Measurements from ENCODE around the gene RUVBL2. TPM values are rescaled to one million over a fixed set of nuclear protein-coding genes. Genes with fewer than 3 reads are reported as not detected.
A peak's percentile ranks its signal among the peaks of the same experiment; 100 is the strongest.

The RUVBL2 gene
- total and polyA plus RNA-seq, 2 of the 4 experiments (the other 2 are of a cell fraction), result 196 to 391 TPM

DNA sequence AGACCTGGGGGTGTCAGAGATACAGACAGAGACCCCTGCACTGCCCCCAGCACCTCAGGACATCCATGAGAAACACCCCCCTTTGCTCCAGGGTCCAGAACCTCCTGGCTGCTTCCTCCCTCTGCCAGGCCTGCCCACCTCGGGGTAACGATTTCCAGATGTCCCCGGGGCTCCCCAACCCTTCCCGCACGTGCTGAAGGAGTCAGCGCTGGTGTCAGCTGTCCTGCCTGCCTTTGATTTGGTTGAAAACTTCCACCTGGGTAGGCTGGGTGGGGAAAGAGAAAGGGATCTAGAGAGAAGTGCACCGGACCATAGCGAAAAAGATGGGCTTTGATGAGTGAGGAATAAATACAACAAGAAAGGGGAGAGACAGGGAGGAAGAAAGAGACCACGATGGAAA lies 65.4 kb downstream of the RUVBL2 start:
- Histone ChIP-seq H3K56ac (ENCODE audit: extremely low read depth, insufficient read depth, low read length) (no peak overlapping the region), H2BK120ac (ENCODE audit: low read depth, low read length) (no peak overlapping the region), H2AK5ac (ENCODE audit: low read depth, low read length) (no peak overlapping the region), H3K9me1 (ENCODE audit: insufficient read depth, low read length) (no peaks in the 10 kb centered on the region), H2BK15ac (ENCODE audit: low read depth, low read length) (no peak overlapping the region), H3K4ac (ENCODE audit: low read depth, low read length) (no peak overlapping the region), H2BK5ac (ENCODE audit: low read depth, low read length, poor library complexity, severe bottlenecking) (no peak overlapping the region), H2AFZ (replicated peaks; ENCODE audit: low read length, poor library complexity) (no peak overlapping the region), H4K20me1 (ENCODE audit: insufficient read depth, low read length) (no peaks in the 10 kb centered on the region), H3K14ac (replicated peaks; ENCODE audit: low read depth, low read length) (no peak overlapping the region), H4K5ac (ENCODE audit: low read depth, low read length) (no peak overlapping the region), H4K91ac (ENCODE audit: insufficient read depth, low read depth, low read length) (no peak overlapping the region), H2BK20ac (ENCODE audit: low read depth, low read length) (no peak overlapping the region), H3K9ac (ENCODE audit: low read depth, low read length) (no peak overlapping the region), H3K18ac (ENCODE audit: low read depth, low read length) (no peak overlapping the region), H3K4me1 (ENCODE audit: control insufficient read depth, insufficient read depth, low read length) (peaks cover 2% of the 10 kb centered on the region; the same call in 1 of the 2 replicates), H3K36me3 (ENCODE audit: control insufficient read depth, insufficient read depth, low read length) (no peaks in the 10 kb centered on the region), H3K23ac (ENCODE audit: low read depth, low read length) (no peak overlapping the region), H3K4me2 (ENCODE audit: low read depth, low read length) (no peak overlapping the region), H2AK9ac (replicated peaks; ENCODE audit: low read depth, low read length, poor library complexity) (no peak overlapping the region), H3K9me3 (ENCODE audit: control insufficient read depth, insufficient read depth, low read length) (no peaks in the 10 kb centered on the region), H3K27ac (ENCODE audit: insufficient read depth, low read length) (no peak overlapping the region), H3K4me3 (ENCODE audit: insufficient read depth, low read depth, low read length) (no peak overlapping the region), H3K27me3 (ENCODE audit: control insufficient read depth, insufficient read depth, low read length) (peaks cover 11% of the 10 kb centered on the region; the same call in 1 of the 2 replicates), H3K79me1 (ENCODE audit: low read depth in 1 of 2, low read length in 2 of 2) (peaks cover 0 to 5% of the 10 kb centered on the region in 2 experiments; a peak in 3 of 4 replicates), H4K8ac (ENCODE audit: low read depth in 2 of 2, low read length in 2 of 2) (no peak overlapping the region)
- dilution Hi-C loops (cut with HindIII; ENCODE audit: low sequenced_read_pairs, unreplicated experiment) (no loop called here), intact Hi-C loops (cut with micrococcal nuclease) (loop anchor here (5.0 kb wide), 1 partner anchor 67 kb away; the partner anchor contains the start of genes GYS1 and RUVBL2), in situ Hi-C loops (cut with MboI; ENCODE audit: low sequenced_read_pairs) (no loop called here)
- ChIA-PET CTCF (no interaction called here), POLR2A (ENCODE audit: unreplicated experiment) (no interaction called here)
- BruUV-seq (replicated peaks), result no TSS peak
- TF ChIP-seq NFE2L2 (IDR thresholded peaks at IDR 0.05; ENCODE audit: low read depth, low read length) (no peak), BHLHE40 (IDR thresholded peaks at IDR 0.05; ENCODE audit: low read depth, low read length) (peak; percentile 43; the same call in 1 of the 2 replicates)
- ATAC-seq (ENCODE audit: low read depth) (no peak), DNase-seq (no peak)
- WGBS, 2 experiments (ENCODE audit: extremely low coverage in 2 of 2, insufficient read length in 1 of 2), result 18% methylated on average over 3 of the region's 9 CpGs; no CpG with 5 or more reads in 1 of the 2 experiments

Measured in IMR-90 (cell line).